ENCODE results near the gene RPL26.
"Not testable (repeated sequence)": the region's sequence is repeated elsewhere in the genome, so short reads cannot be mapped to it uniquely, and the experiment has no call there.

The RPL26 gene

DNA sequence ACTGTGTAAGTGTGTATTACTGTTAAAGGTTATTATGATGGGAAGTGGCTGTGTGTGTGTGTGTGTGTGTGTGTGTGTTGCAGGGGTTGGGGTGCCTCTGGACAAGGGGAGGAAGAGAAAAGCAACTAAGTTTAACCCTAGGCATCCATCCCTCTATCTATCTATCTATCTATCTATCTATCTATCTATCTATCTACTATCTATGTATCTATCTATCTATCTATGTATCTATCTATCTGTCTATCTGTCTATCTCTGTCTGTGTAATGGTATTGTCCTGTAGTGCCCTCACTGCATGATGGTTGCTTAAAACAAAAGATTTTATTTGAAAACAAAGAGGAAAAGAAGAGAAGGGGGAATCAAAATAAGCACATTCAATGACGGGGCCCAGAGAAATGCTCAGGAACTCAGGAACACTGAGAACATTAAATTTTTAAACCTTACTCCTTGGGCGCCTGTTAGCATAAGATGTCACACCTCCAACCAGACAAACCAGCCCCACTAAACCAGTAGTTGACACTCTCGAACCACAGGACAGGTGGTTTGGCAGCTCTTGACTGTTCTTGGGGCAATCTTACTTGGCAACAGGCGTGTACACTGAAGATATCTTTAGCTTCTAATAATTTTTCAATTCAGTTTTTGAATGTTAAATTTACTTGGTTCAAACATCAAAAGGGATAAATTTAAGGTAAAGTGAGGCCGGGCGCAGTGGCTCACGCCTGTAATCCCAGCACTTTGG is 5.1 kb upstream of the RPL26 start:
- no peak for ATAC-seq (ENCODE audit: low read depth)
- no peaks in the 10 kb centered on the region for H3K9me3 Mint-ChIP-seq
- H3K36me3 Mint-ChIP-seq, result peaks cover 1% of the 10 kb centered on the region

DNA sequence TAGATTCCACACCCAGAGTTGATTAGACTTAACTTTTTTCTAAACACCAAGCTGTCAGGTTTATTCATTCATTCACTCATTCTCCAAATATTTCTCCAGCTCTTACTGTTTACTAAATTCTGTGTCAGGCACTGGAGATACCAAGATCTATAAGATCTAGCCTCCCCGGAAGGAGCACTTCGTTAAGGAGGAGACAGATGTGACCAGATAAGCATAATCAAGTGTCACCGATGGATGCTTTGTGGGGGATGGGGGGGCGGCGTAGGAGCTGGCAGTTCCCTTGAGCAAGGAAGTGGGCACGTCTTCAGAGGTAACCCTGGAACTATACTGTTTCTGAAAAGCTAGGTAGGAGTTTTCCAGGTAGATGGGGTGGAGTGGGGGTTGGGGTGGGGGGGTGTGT is 3.8 kb upstream of the RPL26 start:
- no peaks in the 10 kb centered on the region for H3K27me3 Mint-ChIP-seq
- DNase-seq (ENCODE audit: low spot score in 2 of 2), result no peak
- H3K4me3 Mint-ChIP-seq, result no peak overlapping the region
- no peak for ATAC-seq (ENCODE audit: low read depth)
- peaks cover 3% of the 10 kb centered on the region for H3K36me3 Mint-ChIP-seq
- no peaks in the 10 kb centered on the region for H3K9me3 Mint-ChIP-seq
- no peak overlapping the region for H3K27ac Mint-ChIP-seq
- peaks cover 15% of the 10 kb centered on the region for H3K4me1 Mint-ChIP-seq

More for the DNA sequence above, 5.1 kb upstream of the RPL26 start:
- Mint-ChIP-seq H3K27ac (no peak overlapping the region), H3K27me3 (no peaks in the 10 kb centered on the region), H3K4me1 (peaks cover 13% of the 10 kb centered on the region), H3K4me3 (no peak overlapping the region)
- no peak for DNase-seq (ENCODE audit: low spot score in 2 of 2)

- Mint-ChIP-seq H3K36me3 (peaks cover 14% of the 10 kb centered on the region), H3K27ac (peak overlapping the region; percentile 17), H3K4me1 (peaks cover 25% of the 10 kb centered on the region), H3K4me3 (no peak overlapping the region), H3K9me3 (no peaks in the 10 kb centered on the region), H3K27me3 (no peaks in the 10 kb centered on the region)
- DNase-seq (ENCODE audit: low spot score in 2 of 2) (no peak), ATAC-seq (ENCODE audit: low read depth) (no peak)
These were observed 1.9 kb upstream of the RPL26 start for GRCh38 chr17:8384801-8385378.

DNA sequence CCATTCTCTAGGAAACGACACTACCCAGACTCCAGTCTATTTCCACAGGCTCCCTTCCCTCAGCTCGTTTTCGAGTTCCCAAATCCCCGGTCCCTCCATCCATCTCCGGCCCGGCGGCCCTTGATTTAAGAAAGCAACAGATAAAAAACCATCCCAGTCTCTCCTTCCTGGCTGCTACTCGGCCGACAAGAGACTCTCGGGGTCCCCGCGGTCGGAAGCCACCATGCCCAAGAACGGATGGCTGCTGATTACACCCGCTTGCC is 182 bp downstream of the RPL26 start:
- H3K36me3 Mint-ChIP-seq, result peaks cover 24% of the 10 kb centered on the region
- peaks cover 30% of the 10 kb centered on the region for H3K4me1 Mint-ChIP-seq
- no peak for ATAC-seq (ENCODE audit: low read depth)

DNA sequence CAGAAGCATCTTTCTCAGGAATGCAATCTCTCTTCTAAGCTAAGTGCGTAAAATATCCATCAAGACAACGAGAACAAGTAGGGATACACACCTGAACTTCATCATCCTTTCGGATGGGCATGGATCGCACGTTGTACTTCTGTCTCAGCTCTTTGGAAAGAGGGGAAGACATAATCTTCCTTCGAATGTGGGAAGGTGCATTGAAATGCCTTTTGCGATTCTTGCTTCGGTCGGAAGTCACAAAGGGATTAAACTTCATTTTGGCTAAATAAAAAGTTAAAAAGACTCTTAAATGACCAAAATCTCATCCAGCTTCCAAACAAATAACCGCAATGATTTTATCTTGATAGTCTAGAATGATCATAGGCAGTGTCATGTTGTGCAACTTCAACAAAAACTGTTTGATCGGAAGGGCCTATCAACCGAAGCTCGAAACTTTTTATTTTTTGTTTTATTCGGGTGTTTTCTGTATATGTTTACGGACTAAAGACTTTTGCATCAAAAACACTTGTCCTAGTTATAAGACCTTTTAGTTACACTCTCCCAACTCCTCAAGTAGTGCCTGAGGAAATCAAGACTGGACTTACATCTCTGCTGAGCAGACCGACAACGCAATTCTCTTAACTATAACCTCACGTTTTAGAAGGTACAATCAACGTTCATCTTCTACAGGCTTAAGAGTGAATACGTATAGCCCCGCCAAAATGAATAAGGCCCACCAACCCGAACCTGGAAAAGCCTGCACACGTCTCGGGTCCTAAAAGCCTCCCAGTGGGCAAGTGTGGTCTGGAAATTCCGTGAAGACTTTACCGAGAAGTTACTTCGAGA is 727 bp downstream of the RPL26 start:
- DNase-seq (ENCODE audit: low spot score in 2 of 2) (no peak), ATAC-seq (ENCODE audit: low read depth) (no peak)

More for the DNA sequence above, 182 bp downstream of the RPL26 start:
- peak overlapping the region; percentile 94 for H3K4me3 Mint-ChIP-seq
- H3K27ac Mint-ChIP-seq, result peak overlapping the region; percentile 97
- H3K9me3 Mint-ChIP-seq, result no peaks in the 10 kb centered on the region
- DNase-seq (ENCODE audit: low spot score in 2 of 2), result no peak
- H3K27me3 Mint-ChIP-seq, result no peaks in the 10 kb centered on the region

DNA sequence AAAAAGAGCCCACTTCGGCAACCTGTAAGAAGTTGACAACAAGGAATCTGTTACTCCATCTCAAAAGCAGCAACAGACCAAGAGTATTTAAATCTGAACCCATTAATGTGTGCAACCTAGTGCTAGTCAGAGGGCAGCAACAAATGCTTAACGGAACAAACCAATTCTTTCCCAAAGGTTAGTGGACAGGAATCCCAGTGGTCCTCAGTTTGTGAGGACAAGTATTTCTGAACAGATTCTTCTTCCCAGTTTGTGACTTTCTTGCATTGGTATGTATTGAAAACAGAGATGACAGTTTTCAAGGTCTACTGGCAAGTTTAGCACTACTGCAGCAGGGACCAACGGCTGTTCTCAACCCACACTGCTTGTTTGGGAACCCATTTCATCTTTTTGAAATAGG is 2.9 kb downstream of the RPL26 start:
- no peak overlapping the region for H3K4me3 Mint-ChIP-seq
- DNase-seq (ENCODE audit: low spot score in 2 of 2) (no peak), ATAC-seq (ENCODE audit: low read depth) (no peak)
- peaks cover 39% of the 10 kb centered on the region for H3K4me1 Mint-ChIP-seq
- H3K36me3 Mint-ChIP-seq, result peaks cover 24% of the 10 kb centered on the region
- no peaks in the 10 kb centered on the region for H3K27me3 Mint-ChIP-seq
- H3K9me3 Mint-ChIP-seq, result no peaks in the 10 kb centered on the region
- H3K27ac Mint-ChIP-seq, result peak overlapping the region; percentile 80

More for the DNA sequence above, 727 bp downstream of the RPL26 start:
- Mint-ChIP-seq H3K4me3 (peak overlapping the region; percentile 94), H3K36me3 (peaks cover 24% of the 10 kb centered on the region), H3K4me1 (peaks cover 30% of the 10 kb centered on the region), H3K9me3 (no peaks in the 10 kb centered on the region), H3K27me3 (no peaks in the 10 kb centered on the region), H3K27ac (peak overlapping the region; percentile 97)

- H3K9me3 Mint-ChIP-seq; H3K27ac Mint-ChIP-seq; H3K4me3 Mint-ChIP-seq; H3K27me3 Mint-ChIP-seq; ATAC-seq (ENCODE audit: low read depth); DNase-seq (ENCODE audit: low spot score in 2 of 2): not testable (repeated sequence)
- peaks cover 24% of the 10 kb centered on the region for H3K36me3 Mint-ChIP-seq
- H3K4me1 Mint-ChIP-seq, result peaks cover 30% of the 10 kb centered on the region
These were observed 4.9 kb downstream of the RPL26 start for GRCh38 chr17:8378117-8378516.

DNA sequence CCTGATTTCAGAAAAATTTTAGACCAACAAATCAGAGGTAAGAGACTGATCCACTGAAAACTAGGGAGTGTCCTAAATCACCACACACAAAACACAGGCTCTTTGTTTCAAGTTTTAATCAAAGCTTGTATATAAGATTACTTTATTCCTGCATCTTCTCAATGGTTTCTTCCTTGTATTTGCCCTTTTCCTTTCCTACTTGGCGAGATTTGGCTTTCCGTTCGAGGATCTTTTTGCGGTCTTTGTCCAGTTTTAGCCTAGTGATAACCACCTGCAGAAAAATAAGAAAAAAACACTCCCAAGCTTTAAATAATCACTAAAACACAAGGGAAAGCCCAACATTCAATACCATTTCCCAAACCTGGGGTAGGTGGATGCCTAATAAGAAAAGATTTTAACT is 5.6 kb downstream of the RPL26 start:
- H3K9me3 Mint-ChIP-seq, result no peaks in the 10 kb centered on the region
- no peaks in the 10 kb centered on the region for H3K27me3 Mint-ChIP-seq
- H3K4me1 Mint-ChIP-seq, result peaks cover 27% of the 10 kb centered on the region
- H3K36me3 Mint-ChIP-seq, result peaks cover 22% of the 10 kb centered on the region
- DNase-seq (ENCODE audit: low spot score in 2 of 2) (no peak), ATAC-seq (ENCODE audit: low read depth) (no peak)
- peak overlapping the region; percentile 17 for H3K27ac Mint-ChIP-seq
- peak overlapping the region; percentile 56 for H3K4me3 Mint-ChIP-seq

DNA sequence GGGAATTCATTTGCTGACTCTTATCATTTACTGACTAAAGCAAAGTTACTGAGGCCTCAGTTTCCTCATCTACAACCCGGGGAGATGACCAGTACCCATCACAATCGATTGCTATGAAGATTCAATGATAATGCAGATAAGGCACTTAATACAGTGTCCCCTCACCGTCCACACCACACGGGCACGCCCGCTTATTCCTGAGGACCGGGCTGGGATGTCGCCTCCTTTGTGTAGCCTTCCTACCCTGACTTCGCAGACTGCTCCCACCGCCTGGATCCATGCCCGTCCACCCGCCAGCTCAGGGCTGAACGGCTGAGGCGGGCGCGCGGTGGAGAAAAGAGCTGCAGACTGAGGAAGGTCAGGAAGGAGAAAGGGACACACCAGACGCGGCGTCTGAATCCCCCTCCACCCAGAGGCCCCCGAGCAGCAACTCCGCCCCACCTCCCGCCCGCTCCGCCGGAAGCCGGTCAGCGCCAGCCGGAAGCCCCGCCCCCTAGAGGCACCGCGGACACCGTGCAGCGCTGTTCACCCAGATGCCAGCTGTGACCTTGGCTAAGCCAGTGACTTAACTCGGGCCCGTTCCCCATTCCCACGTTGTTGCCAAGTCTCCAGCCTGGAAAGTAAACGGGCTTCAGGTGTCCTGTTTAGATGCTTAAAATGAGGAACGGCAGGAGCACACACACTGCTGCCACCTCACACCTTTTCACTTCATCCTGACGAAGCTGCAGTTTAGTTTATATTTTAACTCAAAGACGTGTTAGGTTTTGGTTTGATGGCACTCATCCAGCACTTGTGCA is 6.5 kb downstream of the RPL26 start, which contains the start of gene KRABD2:
Gene KRABD2, minus strand, starts transcription at position 434 of the 797 bp plus-strand sequence.
- peak within 1 kb of the TSS; percentile 87 for H3K4me3 Mint-ChIP-seq
- peak within 1 kb of the TSS; percentile 28 for H3K27ac Mint-ChIP-seq
- peaks cover 27% of the 10 kb centered on the region for H3K4me1 Mint-ChIP-seq
- H3K27me3 Mint-ChIP-seq, result no peaks in the 10 kb centered on the region
- no peaks in the 10 kb centered on the region for H3K9me3 Mint-ChIP-seq
- ATAC-seq (ENCODE audit: low read depth), result peak; percentile 99
- peaks cover 22% of the 10 kb centered on the region for H3K36me3 Mint-ChIP-seq
- DNase-seq (ENCODE audit: low spot score in 2 of 2), result peak; percentile 84 to 86

DNA sequence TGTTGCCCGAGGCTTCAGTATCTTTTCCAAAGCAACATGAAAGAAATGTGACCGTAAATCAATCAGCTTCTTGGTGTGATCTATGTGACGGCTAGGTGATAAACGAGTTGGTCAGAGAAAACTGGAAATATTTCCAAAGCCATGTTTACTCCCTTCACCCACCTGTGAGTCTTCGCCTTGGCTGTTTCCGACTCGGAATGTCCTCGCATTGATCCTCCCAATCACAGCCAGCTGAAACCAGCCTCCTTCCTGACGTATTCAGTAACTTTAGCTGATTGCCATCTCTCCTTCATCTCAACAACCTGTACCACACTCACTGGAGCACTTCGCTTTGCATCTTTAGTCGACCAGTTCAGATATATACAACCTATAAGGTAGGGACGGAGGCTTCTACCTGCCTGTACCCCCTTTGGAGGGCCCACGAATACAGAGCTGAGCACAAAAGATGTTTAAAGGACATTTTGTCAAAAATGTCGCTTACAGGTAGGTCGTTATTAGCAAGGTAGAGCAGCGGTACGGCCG is 7.2 kb downstream of the RPL26 start:
- peak overlapping the region; percentile 87 for H3K4me3 Mint-ChIP-seq
- peaks cover 21% of the 10 kb centered on the region for H3K4me1 Mint-ChIP-seq
- no peak for DNase-seq (ENCODE audit: low spot score in 2 of 2)
- no peak for ATAC-seq (ENCODE audit: low read depth)
- peaks cover 16% of the 10 kb centered on the region for H3K36me3 Mint-ChIP-seq
- H3K27me3 Mint-ChIP-seq, result no peaks in the 10 kb centered on the region
- peak overlapping the region; percentile 28 for H3K27ac Mint-ChIP-seq
- H3K9me3 Mint-ChIP-seq, result no peaks in the 10 kb centered on the region

- Mint-ChIP-seq H3K4me1 (peaks cover 23% of the 10 kb centered on the region), H3K36me3 (peaks cover 18% of the 10 kb centered on the region)
- not testable (repeated sequence) for ATAC-seq (ENCODE audit: low read depth); H3K9me3 Mint-ChIP-seq; H3K27ac Mint-ChIP-seq; H3K27me3 Mint-ChIP-seq; DNase-seq (ENCODE audit: low spot score in 2 of 2); H3K4me3 Mint-ChIP-seq
These were observed 9.1 kb downstream of the RPL26 start for GRCh38 chr17:8373856-8374255.

GRCh38 chr17:8372422-8372821 is 10.6 kb downstream of the RPL26 start:
- Mint-ChIP-seq H3K4me3 (no peak overlapping the region), H3K27ac (no peak overlapping the region), H3K9me3 (no peaks in the 10 kb centered on the region), H3K36me3 (peaks cover 14% of the 10 kb centered on the region), H3K27me3 (no peaks in the 10 kb centered on the region), H3K4me1 (peaks cover 19% of the 10 kb centered on the region)
- ATAC-seq (ENCODE audit: low read depth) (no peak), DNase-seq (ENCODE audit: low spot score in 2 of 2) (no peak)

DNA sequence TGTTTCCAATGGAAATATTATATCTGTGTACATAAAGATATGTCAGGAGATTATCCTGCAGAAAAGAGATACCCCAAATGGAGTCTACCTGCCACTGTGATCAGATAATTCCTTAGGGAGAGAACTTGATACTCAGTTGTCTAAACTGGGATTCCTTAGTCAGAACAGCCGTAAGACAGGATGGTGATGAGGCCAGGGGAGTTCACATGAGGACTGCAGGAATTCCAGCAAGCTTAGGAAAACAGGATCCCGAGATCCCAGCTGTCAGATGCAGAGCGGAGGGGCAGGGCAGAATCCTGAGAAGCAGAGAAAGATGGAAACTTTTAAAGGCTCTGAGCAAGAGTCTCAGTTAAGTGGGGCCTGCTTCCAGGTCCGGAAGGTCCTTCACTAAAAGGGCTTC is 11.2 kb downstream of the RPL26 start:
- Mint-ChIP-seq H3K27me3 (no peaks in the 10 kb centered on the region), H3K36me3 (peaks cover 14% of the 10 kb centered on the region)

More for the DNA sequence above, 11.2 kb downstream of the RPL26 start:
- ATAC-seq (ENCODE audit: low read depth), result no peak
- Mint-ChIP-seq H3K27ac (no peak overlapping the region), H3K9me3 (no peaks in the 10 kb centered on the region), H3K4me3 (no peak overlapping the region), H3K4me1 (peaks cover 19% of the 10 kb centered on the region)
- no peak for DNase-seq (ENCODE audit: low spot score in 2 of 2)

All from memory B cell (primary cell).